Subcutaneous adipose tissue (tissue), 4 donors: ENCODE results near the gene AHCTF1. TPM values are rescaled to one million over a fixed set of nuclear protein-coding genes. Genes with fewer than 3 reads are reported as not detected.

Experiments
- CTCF ChIP-seq: fragments of 450-650 bp; IDR thresholded peaks from one replicate; pipeline ENCODE4 v1.5.1; 2016; ENCODE audit warnings: low read depth, mild to moderate bottlenecking, control low read depth, antibody characterized with exemption, moderate library complexity
- total RNA-seq, 4 donors: library from RNA; depleted of rRNA; stranded (reverse); fragments of >200 nt; gene quantifications; one replicate each; pipeline ENCODE4 v1.1.0, GENCODE V29; 2016

Gene AHCTF1
- total RNA-seq, 4 donors from 2014 or later = 53.9 to 97.5 (median 64.6) TPM

- TF ChIP-seq CTCF = no peak
Observed at GRCh38 chr1:246794048-246794827, 137.5 kb downstream of the AHCTF1 start.

GRCh38 chr1:246793356-246793896, 138.3 kb downstream of the AHCTF1 start:
- no peak for TF ChIP-seq CTCF

- no peak for TF ChIP-seq CTCF
Observed at GRCh38 chr1:246792603-246793002, 139.1 kb downstream of the AHCTF1 start.

- TF ChIP-seq CTCF = no peak
Observed at GRCh38 chr1:246791303-246791918, 140.3 kb downstream of the AHCTF1 start.

- no peak for TF ChIP-seq CTCF
Observed at GRCh38 chr1:246790833-246791232, 140.9 kb downstream of the AHCTF1 start.

- no peak for TF ChIP-seq CTCF
Observed at GRCh38 chr1:246790364-246790763, 141.4 kb downstream of the AHCTF1 start.
